GM21529 (cell line): ENCODE measurements around the gene KLRB1.
"Not testable (repeated sequence)": the region's sequence is repeated elsewhere in the genome, so short reads cannot be mapped to it uniquely, and the experiment has no call there.

Experiments
- ATAC-seq: cut with Tn5 transposase; IDR thresholded peaks from one replicate; pipeline ENCODE4 v1.9.1; 2021; ENCODE audit not compliant: unreplicated experiment

KLRB1 gene

DNA sequence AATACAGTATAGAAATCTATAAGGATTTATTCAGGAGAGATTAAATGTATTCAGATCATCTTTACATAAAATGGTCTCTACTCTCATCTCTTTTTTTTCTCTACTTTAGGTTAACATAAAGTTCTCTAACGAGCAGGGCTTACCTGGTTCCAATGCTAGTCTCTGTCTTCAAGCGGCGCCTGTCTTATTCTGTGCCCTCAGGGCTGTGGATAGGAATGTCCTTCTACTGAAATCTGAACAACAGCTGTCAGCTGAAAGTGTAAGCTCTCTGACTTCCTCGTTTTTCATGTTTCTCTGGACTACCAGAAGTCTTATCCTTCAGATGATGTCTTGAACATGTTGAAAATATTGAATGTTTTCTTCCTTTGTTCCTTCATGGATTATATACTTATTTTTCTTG, 62.2 kb downstream of the KLRB1 start:
- ATAC-seq: not testable (repeated sequence)
